ENCODE measurements around the gene SSB.

Gene SSB

DNA sequence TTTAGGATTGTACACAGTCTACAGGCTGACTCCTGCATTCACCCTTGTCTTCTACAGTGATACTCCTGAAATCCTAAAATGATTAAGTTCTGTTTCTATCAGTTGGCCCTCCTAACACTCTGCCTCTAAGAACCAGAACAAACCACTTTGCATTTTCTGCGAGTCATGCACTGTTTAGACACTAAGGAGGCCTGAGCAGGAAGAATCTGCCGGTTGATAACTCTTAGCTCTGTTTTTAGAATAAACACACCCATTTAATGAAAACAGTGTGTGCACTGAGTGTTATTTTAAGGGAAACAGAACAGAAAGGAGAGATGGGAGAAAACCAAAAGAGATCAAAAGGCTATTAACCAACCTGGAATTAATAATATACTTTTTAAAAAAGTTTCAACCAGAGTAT lies 22.9 kb upstream of the SSB start:
- H2AFZ ChIP-seq (ENCODE audit: low read length), result no peak overlapping the region
- no peaks in the 10 kb centered on the region for H3K4me1 ChIP-seq (ENCODE audit: low read length)
- H3K27me3 ChIP-seq (replicated peaks; ENCODE audit: insufficient read depth, low read length), result no peaks in the 10 kb centered on the region
- DNase-seq, result no peak
- no peak overlapping the region for H3K9ac ChIP-seq (ENCODE audit: low read length)
- H3K27ac ChIP-seq (ENCODE audit: low read length), result no peak overlapping the region
- no peaks in the 10 kb centered on the region for H3K36me3 ChIP-seq (replicated peaks; ENCODE audit: insufficient read depth, low read length)
- H4K20me1 ChIP-seq (ENCODE audit: insufficient read depth, low read length), result no peaks in the 10 kb centered on the region
- no peak overlapping the region for H3K4me2 ChIP-seq (ENCODE audit: low read depth, low read length)
- H3K4me3 ChIP-seq (ENCODE audit: low read length), result no peak overlapping the region
- H3K9me2 ChIP-seq (replicated peaks; ENCODE audit: insufficient read depth, low read length), result no peaks in the 10 kb centered on the region
- no peaks in the 10 kb centered on the region for H3K9me3 ChIP-seq (replicated peaks; ENCODE audit: insufficient read depth, low read length)
- no peaks in the 10 kb centered on the region for H3K79me2 ChIP-seq (ENCODE audit: low read length)
- TF ChIP-seq EZH2phosphoT487 (IDR thresholded peaks at IDR 0.05; ENCODE audit: low read length) (no peak), EZH2 (optimal IDR thresholded peaks at IDR 0.05; ENCODE audit: low read depth, low read length) (no peak)
- TF ChIP-seq, protein P1, sequence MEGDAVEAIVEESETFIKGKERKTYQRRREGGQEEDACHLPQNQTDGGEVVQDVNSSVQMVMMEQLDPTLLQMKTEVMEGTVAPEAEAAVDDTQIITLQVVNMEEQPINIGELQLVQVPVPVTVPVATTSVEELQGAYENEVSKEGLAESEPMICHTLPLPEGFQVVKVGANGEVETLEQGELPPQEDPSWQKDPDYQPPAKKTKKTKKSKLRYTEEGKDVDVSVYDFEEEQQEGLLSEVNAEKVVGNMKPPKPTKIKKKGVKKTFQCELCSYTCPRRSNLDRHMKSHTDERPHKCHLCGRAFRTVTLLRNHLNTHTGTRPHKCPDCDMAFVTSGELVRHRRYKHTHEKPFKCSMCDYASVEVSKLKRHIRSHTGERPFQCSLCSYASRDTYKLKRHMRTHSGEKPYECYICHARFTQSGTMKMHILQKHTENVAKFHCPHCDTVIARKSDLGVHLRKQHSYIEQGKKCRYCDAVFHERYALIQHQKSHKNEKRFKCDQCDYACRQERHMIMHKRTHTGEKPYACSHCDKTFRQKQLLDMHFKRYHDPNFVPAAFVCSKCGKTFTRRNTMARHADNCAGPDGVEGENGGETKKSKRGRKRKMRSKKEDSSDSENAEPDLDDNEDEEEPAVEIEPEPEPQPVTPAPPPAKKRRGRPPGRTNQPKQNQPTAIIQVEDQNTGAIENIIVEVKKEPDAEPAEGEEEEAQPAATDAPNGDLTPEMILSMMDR (IDR thresholded peaks at IDR 0.05; ENCODE audit: low read length), result no peak
- no peaks in the 10 kb centered on the region for H3F3A ChIP-seq (ENCODE audit: insufficient read depth, low read length)

DNA sequence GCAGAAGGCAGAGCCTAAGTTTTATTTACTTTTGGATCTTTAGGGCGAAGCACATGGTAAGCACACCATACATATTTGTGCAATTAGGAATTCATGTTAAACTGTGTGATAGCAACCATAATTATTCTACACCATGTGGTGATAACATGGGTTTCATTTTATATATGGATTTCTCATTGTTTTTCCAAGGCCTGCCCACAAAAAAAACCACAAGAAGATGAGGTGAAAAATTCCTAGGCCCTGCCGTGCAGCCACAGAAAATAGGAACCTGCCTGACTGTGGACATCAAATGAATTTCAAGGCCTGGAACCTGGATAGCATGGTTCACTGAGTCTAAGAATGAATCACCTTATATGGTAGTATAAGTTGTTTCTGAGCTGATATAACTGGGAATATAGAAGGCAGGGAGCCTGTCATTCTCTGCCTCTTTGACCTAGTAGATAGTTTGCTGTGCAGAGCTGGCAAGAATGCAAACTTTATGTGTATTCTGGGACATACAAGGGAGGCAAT lies 22.4 kb upstream of the SSB start:
- no peak overlapping the region for H3K4me3 ChIP-seq (ENCODE audit: low read length)
- no peaks in the 10 kb centered on the region for H3K36me3 ChIP-seq (replicated peaks; ENCODE audit: insufficient read depth, low read length)
- no peak overlapping the region for H3K4me2 ChIP-seq (ENCODE audit: low read depth, low read length)
- no peak overlapping the region for H3K9ac ChIP-seq (ENCODE audit: low read length)
- TF ChIP-seq EZH2phosphoT487 (IDR thresholded peaks at IDR 0.05; ENCODE audit: low read length) (no peak), EZH2 (optimal IDR thresholded peaks at IDR 0.05; ENCODE audit: low read depth, low read length) (no peak)
- TF ChIP-seq, protein P1 (IDR thresholded peaks at IDR 0.05; ENCODE audit: low read length), result no peak
- H4K20me1 ChIP-seq (ENCODE audit: insufficient read depth, low read length), result no peaks in the 10 kb centered on the region
- no peak overlapping the region for H2AFZ ChIP-seq (ENCODE audit: low read length)
- no peaks in the 10 kb centered on the region for H3K79me2 ChIP-seq (ENCODE audit: low read length)
- H3K9me3 ChIP-seq (replicated peaks; ENCODE audit: insufficient read depth, low read length), result no peaks in the 10 kb centered on the region
- no peaks in the 10 kb centered on the region for H3K27me3 ChIP-seq (replicated peaks; ENCODE audit: insufficient read depth, low read length)
- no peak for DNase-seq
- H3F3A ChIP-seq (ENCODE audit: insufficient read depth, low read length), result no peaks in the 10 kb centered on the region
- no peaks in the 10 kb centered on the region for H3K9me2 ChIP-seq (replicated peaks; ENCODE audit: insufficient read depth, low read length)
- H3K27ac ChIP-seq (ENCODE audit: low read length), result no peak overlapping the region
- H3K4me1 ChIP-seq (ENCODE audit: low read length), result no peaks in the 10 kb centered on the region

DNA sequence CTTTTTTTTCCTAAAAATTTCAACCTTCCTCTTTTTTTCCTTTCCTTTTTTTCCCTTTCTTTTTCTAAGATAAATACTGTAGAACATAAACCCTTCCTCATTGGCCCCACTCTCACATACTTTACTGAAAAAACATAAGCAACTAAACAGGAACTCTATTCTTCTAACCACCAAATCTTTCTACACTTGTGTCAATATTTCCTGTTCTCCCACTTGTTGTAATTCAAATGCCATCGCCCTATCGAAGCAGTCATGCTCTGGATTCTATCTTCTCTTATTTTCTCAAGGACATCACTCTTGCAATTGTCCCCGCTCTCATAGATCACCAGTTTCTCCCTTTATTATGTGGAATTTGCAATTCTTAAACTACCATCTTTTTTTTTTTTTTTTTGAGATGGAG lies 20.2 kb upstream of the SSB start:
- Histone ChIP-seq H3K4me2 (ENCODE audit: low read depth, low read length) (no peak overlapping the region), H3K9me3 (replicated peaks; ENCODE audit: insufficient read depth, low read length) (no peaks in the 10 kb centered on the region), H3K27ac (ENCODE audit: low read length) (no peak overlapping the region), H3K9ac (ENCODE audit: low read length) (no peak overlapping the region), H3F3A (ENCODE audit: insufficient read depth, low read length) (no peaks in the 10 kb centered on the region), H3K79me2 (ENCODE audit: low read length) (no peaks in the 10 kb centered on the region), H4K20me1 (ENCODE audit: insufficient read depth, low read length) (no peaks in the 10 kb centered on the region), H3K4me3 (ENCODE audit: low read length) (no peak overlapping the region), H3K9me2 (replicated peaks; ENCODE audit: insufficient read depth, low read length) (no peaks in the 10 kb centered on the region), H2AFZ (ENCODE audit: low read length) (no peak overlapping the region), H3K36me3 (replicated peaks; ENCODE audit: insufficient read depth, low read length) (no peaks in the 10 kb centered on the region), H3K27me3 (replicated peaks; ENCODE audit: insufficient read depth, low read length) (no peaks in the 10 kb centered on the region), H3K4me1 (ENCODE audit: low read length) (no peaks in the 10 kb centered on the region)
- DNase-seq, result no peak
- no peak for TF ChIP-seq EZH2 (optimal IDR thresholded peaks at IDR 0.05; ENCODE audit: low read depth, low read length)
- TF ChIP-seq, protein P1 (IDR thresholded peaks at IDR 0.05; ENCODE audit: low read length), result no peak
- TF ChIP-seq EZH2phosphoT487 (IDR thresholded peaks at IDR 0.05; ENCODE audit: low read length), result no peak
